HCT116 (cell line): ENCODE data around the gene SVBP. TPM values are rescaled to one million over a fixed set of nuclear protein-coding genes. Genes with fewer than 3 reads are reported as not detected.

Experiments used
- ATAC-seq: fragments of 200-7000 bp; cut with Tn5 transposase; 2 replicates; pipeline ENCODE4 v1.9.1; 2020; ENCODE audit warnings: mild to moderate bottlenecking, moderate library complexity
- BruUV-seq: library from RNA; stranded (reverse); fragments of 400-500 nt; replicated peaks from 2 replicates; lab custom pipeline; 2021; lab: Mats Ljungman, UMichigan
- CTCF ChIA-PET: fragments of 300-600 bp; sonication (Branson Sonifier 250); formaldehyde crosslinking; loops from one replicate; lab custom pipeline; 2021; ENCODE audit warnings: antibody characterized with exemption; lab: Charles Lee
- POLR2A ChIA-PET: fragments of 300-600, 350-600 bp; sonication (Branson Sonifier 250); formaldehyde crosslinking; loops from one replicate; lab custom pipeline; 2021; ENCODE audit warnings: antibody characterized with exemption; lab: Charles Lee
- RAD21 ChIA-PET, 2 experiments: fragments of 300-600 bp; sonication (Branson Sonifier 250); formaldehyde crosslinking; loops; one replicate each; lab custom pipeline; 2023; ENCODE audit warnings: low total read pairs in 2 of 2; ENCODE audit not compliant: uncharacterized antibody in 2 of 2, unreplicated experiment in 2 of 2, low non-redundant PET in 1 of 2; lab: Charles Lee
- DNase-seq: peaks from one replicate; pipeline ENCODE4 v3.0.0-alpha.2; 2010; ENCODE audit warnings: low read depth, low spot score
- H2AFZ ChIP-seq: fragments of 200-600 bp; shearing (Covaris generic), sonication (generic); 2 replicates; pipeline ENCODE4 v1.6.1; 2017; ENCODE audit warnings: low read depth, mixed run types, mixed read lengths, antibody characterized with exemption, low read length; ENCODE audit not compliant: poor library complexity, severe bottlenecking
- H3K27ac ChIP-seq: 2 replicates; pipeline ENCODE4 v1.5.1; 2012; ENCODE audit warnings: low read depth, low read length
- H3K27me3 ChIP-seq: fragments of 200-600 bp; sonication (generic); 2 replicates; pipeline ENCODE4 v1.6.1; 2016; ENCODE audit warnings: mixed run types, low read length, mixed read lengths; ENCODE audit not compliant: insufficient read depth
- H3K36me3 ChIP-seq, 2 experiments: fragments of 200-500 bp in 1 of 2; fragments of 200-600 bp in 1 of 2; sonication (Bioruptor generic) in 1 of 2; sonication (generic) in 1 of 2; 2 replicates each; pipeline versions ENCODE4 v1.5.1 to v1.6.1; 2014 to 2016; ENCODE audit warnings: low read length in 2 of 2, inconsistent platforms in 1 of 2, mixed read lengths in 1 of 2, mixed run types in 1 of 2; ENCODE audit not compliant: insufficient read depth in 2 of 2, control insufficient read depth in 1 of 2
- H3K4me1 ChIP-seq, 2 experiments: fragments of 200-600 bp in 1 of 2; sonication (generic) in 1 of 2; 2 replicates each; pipeline versions ENCODE4 v1.5.1 to v1.6.1; 2012 to 2017; ENCODE audit warnings: low read length in 2 of 2, inconsistent platforms in 1 of 2, mild to moderate bottlenecking in 1 of 2, mixed read lengths in 1 of 2, mixed run types in 1 of 2, moderate library complexity in 1 of 2; ENCODE audit not compliant: insufficient read depth in 2 of 2, control insufficient read depth in 1 of 2
- H3K4me2 ChIP-seq: fragments of 200-600 bp; sonication (generic); 2 replicates; pipeline ENCODE4 v1.6.1; 2017; ENCODE audit warnings: mixed run types, low read length, mixed read lengths
- H3K4me3 ChIP-seq, 2 experiments: fragments of 200-600 bp in 1 of 2; sonication (generic) in 1 of 2; replicated peaks in 1 of 2; 2 replicates each; pipeline ENCODE4 v1.5.1; 2011 to 2016; ENCODE audit warnings: low read length in 2 of 2, control low read depth in 1 of 2, low read depth in 1 of 2, mild to moderate bottlenecking in 1 of 2, mixed read lengths in 1 of 2, mixed run types in 1 of 2
- H3K79me2 ChIP-seq: fragments of 200-600 bp; sonication (generic); 2 replicates; pipeline ENCODE4 v1.6.1; 2017; ENCODE audit warnings: mild to moderate bottlenecking, mixed run types, low read length, moderate library complexity, mixed read lengths; ENCODE audit not compliant: insufficient read depth
- H3K9ac ChIP-seq: fragments of 200-600 bp; sonication (generic); 2 replicates; pipeline ENCODE4 v1.6.1; 2016; ENCODE audit warnings: low read length, mixed read lengths
- H3K9me2 ChIP-seq: fragments of 200-600 bp; sonication (generic), shearing (Covaris generic); 2 replicates; pipeline ENCODE4 v1.6.1; 2017; ENCODE audit warnings: mixed run types, mild to moderate bottlenecking, moderate library complexity; ENCODE audit not compliant: insufficient read depth
- H3K9me3 ChIP-seq, 2 experiments: fragments of 200-500 bp in 1 of 2; fragments of 200-600 bp in 1 of 2; sonication (Bioruptor generic) in 1 of 2; sonication (generic) in 1 of 2; 2 replicates each; pipeline ENCODE4 v1.6.1; 2014 to 2017; ENCODE audit warnings: low read length in 2 of 2, mixed read lengths in 2 of 2, inconsistent platforms in 1 of 2, low read depth in 1 of 2, mild to moderate bottlenecking in 1 of 2, mixed run types in 1 of 2, moderate library complexity in 1 of 2; ENCODE audit not compliant: control insufficient read depth in 1 of 2, insufficient read depth in 1 of 2
- H4K20me1 ChIP-seq: fragments of 200-600 bp; sonication (generic), shearing (Covaris generic); 2 replicates; pipeline ENCODE4 v1.6.1; 2017; ENCODE audit warnings: mixed run types, mild to moderate bottlenecking, moderate library complexity; ENCODE audit not compliant: insufficient read depth
- ELF1 ChIP-seq: IDR thresholded peaks from 2 replicates; pipeline ENCODE4 v1.6.1; 2012; ENCODE audit warnings: low read depth, borderline replicate concordance
- POLR2A ChIP-seq: IDR thresholded peaks from 2 replicates; pipeline ENCODE4 v1.7.0; 2011; ENCODE audit warnings: borderline replicate concordance; ENCODE audit not compliant: insufficient read depth, insufficient read length; ENCODE audit errors: extremely low read depth
- POLR2AphosphoS5 ChIP-seq: IDR thresholded peaks from 2 replicates; pipeline ENCODE4 v1.6.1; 2011; ENCODE audit warnings: mild to moderate bottlenecking, low read depth, low read length, moderate library complexity
- RAD21 ChIP-seq: IDR thresholded peaks from 2 replicates; pipeline ENCODE4 v1.6.1; 2012; ENCODE audit warnings: low read depth, mild to moderate bottlenecking
- SP1 ChIP-seq: IDR thresholded peaks from 2 replicates; pipeline ENCODE4 v1.6.1; 2012; ENCODE audit warnings: low read depth
- SRF ChIP-seq: IDR thresholded peaks from 2 replicates; pipeline ENCODE4 v1.6.1; 2012; ENCODE audit warnings: low read depth
- ZNF274 ChIP-seq: fragments of 200-500 bp; sonication (Bioruptor generic); IDR thresholded peaks from 2 replicates; pipeline ENCODE4 v1.6.1; 2014; ENCODE audit warnings: mild to moderate bottlenecking, low read depth, low read length, inconsistent platforms
- intact Hi-C: fragments of 100-400 bp; cut with micrococcal nuclease; formaldehyde crosslinking; loops from 2 replicates; pipeline ENCODE4 v1.10.0; 2022
- total RNA-seq: library from RNA; stranded (reverse); gene quantifications from one replicate; pipeline ENCODE4 v1.2.1, GENCODE V29; 2021; ENCODE audit not compliant: unreplicated experiment
- TF ChIP-seq, protein P1 (sequence below): IDR thresholded peaks from 2 replicates; pipeline ENCODE4 v1.6.1; 2012
- TF ChIP-seq, protein P2 (sequence below), 3 experiments: fragments of 200-600 bp in 1 of 3; sonication (generic) in 1 of 3; IDR thresholded peaks in 2 of 3; conservative IDR thresholded peaks in 1 of 3; 2 replicates each; pipeline ENCODE4 v1.5.1; 2012 to 2017; ENCODE audit warnings: low read depth in 2 of 3, low read length in 2 of 3, antibody characterized with exemption in 1 of 3, borderline replicate concordance in 1 of 3, control low read depth in 1 of 3, mild to moderate bottlenecking in 1 of 3, mixed read lengths in 1 of 3, mixed run types in 1 of 3, moderate library complexity in 1 of 3; ENCODE audit not compliant: insufficient read depth in 1 of 3

Gene SVBP
- total RNA-seq, 1 experiment from 2014 or later = 14.4 TPM

DNA sequence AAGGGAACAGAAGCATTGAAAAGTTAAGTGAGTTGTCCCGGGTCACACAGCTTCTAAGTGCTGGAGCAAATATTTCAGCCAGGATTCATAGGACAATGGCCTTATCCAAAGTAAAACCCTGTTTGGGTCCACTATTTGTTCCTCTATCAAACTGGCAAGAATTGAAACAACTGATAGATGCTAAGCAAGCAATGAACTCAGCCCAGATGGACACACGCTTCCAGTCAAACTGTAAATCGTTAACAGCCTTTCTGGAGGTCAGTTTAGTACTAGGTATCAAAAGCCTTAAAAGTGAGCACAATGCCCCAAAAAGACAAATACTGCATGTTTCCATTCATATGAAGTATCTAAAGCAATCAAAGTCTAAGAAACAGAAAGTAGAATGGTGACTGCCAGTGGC lies 779 bp upstream of the SVBP start:
- no peak for DNase-seq
- no peaks in the 10 kb centered on the region for H3K9me2 ChIP-seq
- ATAC-seq = no peak
- no peaks in the 10 kb centered on the region for H3K36me3 ChIP-seq
- TF ChIP-seq ZNF274 = no peak
- no peak for TF ChIP-seq SRF
- no peak for TF ChIP-seq POLR2AphosphoS5
- TF ChIP-seq, protein P1, sequence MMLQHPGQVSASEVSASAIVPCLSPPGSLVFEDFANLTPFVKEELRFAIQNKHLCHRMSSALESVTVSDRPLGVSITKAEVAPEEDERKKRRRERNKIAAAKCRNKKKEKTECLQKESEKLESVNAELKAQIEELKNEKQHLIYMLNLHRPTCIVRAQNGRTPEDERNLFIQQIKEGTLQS = no peak
- no peak for TF ChIP-seq POLR2A
- TF ChIP-seq, protein P2, sequence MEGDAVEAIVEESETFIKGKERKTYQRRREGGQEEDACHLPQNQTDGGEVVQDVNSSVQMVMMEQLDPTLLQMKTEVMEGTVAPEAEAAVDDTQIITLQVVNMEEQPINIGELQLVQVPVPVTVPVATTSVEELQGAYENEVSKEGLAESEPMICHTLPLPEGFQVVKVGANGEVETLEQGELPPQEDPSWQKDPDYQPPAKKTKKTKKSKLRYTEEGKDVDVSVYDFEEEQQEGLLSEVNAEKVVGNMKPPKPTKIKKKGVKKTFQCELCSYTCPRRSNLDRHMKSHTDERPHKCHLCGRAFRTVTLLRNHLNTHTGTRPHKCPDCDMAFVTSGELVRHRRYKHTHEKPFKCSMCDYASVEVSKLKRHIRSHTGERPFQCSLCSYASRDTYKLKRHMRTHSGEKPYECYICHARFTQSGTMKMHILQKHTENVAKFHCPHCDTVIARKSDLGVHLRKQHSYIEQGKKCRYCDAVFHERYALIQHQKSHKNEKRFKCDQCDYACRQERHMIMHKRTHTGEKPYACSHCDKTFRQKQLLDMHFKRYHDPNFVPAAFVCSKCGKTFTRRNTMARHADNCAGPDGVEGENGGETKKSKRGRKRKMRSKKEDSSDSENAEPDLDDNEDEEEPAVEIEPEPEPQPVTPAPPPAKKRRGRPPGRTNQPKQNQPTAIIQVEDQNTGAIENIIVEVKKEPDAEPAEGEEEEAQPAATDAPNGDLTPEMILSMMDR (IDR thresholded peaks at IDR 0.05 in 2 of 3, conservative IDR thresholded peaks at IDR 0.05 in 1 of 3; ENCODE audit: borderline replicate concordance in 1 of 3, insufficient read depth in 1 of 3, low read depth in 2 of 3, low read length in 2 of 3) = no peak
- no peak for TF ChIP-seq SP1
- no peak for TF ChIP-seq RAD21
- TF ChIP-seq ELF1 = no peak
- TF ChIP-seq, all 23 proteins: peak for 0
- H3K9ac ChIP-seq = no peak overlapping the region
- no peaks in the 10 kb centered on the region for H3K27me3 ChIP-seq
- ChIA-PET POLR2A (interaction anchor here (1.0 to 3.3 kb wide), 3 partner anchors 10 to 29 kb away, joined by 3 to 14 read pairs (median 5); partner anchors contain the start of gene ZNF691), RAD21 (no interaction called here), CTCF (interaction anchor here (0.5 to 1.4 kb wide), 2 partner anchors 28 to 256 kb away, joined by 3 read pairs; partner anchors contain the start of gene ZNF691)
- H3K27ac ChIP-seq = no peak overlapping the region
- H2AFZ ChIP-seq = no peak overlapping the region
- 0 out of 2 replicates have a peak, but pooled peaks cover 3% of the 10 kb centered on the region for H3K79me2 ChIP-seq
- H3K9me3 ChIP-seq = no peaks in the 10 kb centered on the region
- H3K4me3 ChIP-seq = no peak overlapping the region
- H3K4me2 ChIP-seq = peak overlapping the region; percentile 97
- TSS peak; percentile 65 for BruUV-seq
- H4K20me1 ChIP-seq = no peaks in the 10 kb centered on the region
- intact Hi-C loops = no loop called here
- peaks cover 16 to 33% of the 10 kb centered on the region in 2 experiments for H3K4me1 ChIP-seq
